ENCODE measurements around the gene DZIP1L.
"Not testable (repeated sequence)": the region's sequence is repeated elsewhere in the genome, so short reads cannot be mapped to it uniquely, and the experiment has no call there.

DZIP1L gene

GRCh38 chr3:138113326-138113725, 2.1 kb downstream of the DZIP1L start:
- no peak for DNase-seq (ENCODE audit: low read depth)

- no peak for DNase-seq (ENCODE audit: low read depth)
Observed at GRCh38 chr3:138112362-138112761, 3.0 kb downstream of the DZIP1L start.

GRCh38 chr3:138105598-138105997, 9.8 kb downstream of the DZIP1L start:
- no peak for DNase-seq (ENCODE audit: low read depth)

- DNase-seq (ENCODE audit: low read depth) = no peak
Observed at GRCh38 chr3:138103466-138103865, 11.9 kb downstream of the DZIP1L start.

GRCh38 chr3:138101351-138101940, 14.0 kb downstream of the DZIP1L start:
- DNase-seq (ENCODE audit: low read depth) = not testable (repeated sequence)

- DNase-seq (ENCODE audit: low read depth) = no peak
Observed at GRCh38 chr3:138099417-138099816, 16.0 kb downstream of the DZIP1L start.

GRCh38 chr3:138097192-138098172, 17.9 kb downstream of the DZIP1L start:
- DNase-seq (ENCODE audit: low read depth) = no peak

GRCh38 chr3:138093721-138094120, 21.7 kb downstream of the DZIP1L start:
- no peak for DNase-seq (ENCODE audit: low read depth)

GRCh38 chr3:138092023-138092422, 23.4 kb downstream of the DZIP1L start:
- no peak for DNase-seq (ENCODE audit: low read depth)

GRCh38 chr3:138089091-138089490, 26.3 kb downstream of the DZIP1L start:
- no peak for DNase-seq (ENCODE audit: low read depth)

- not testable (repeated sequence) for DNase-seq (ENCODE audit: low read depth)
Observed at GRCh38 chr3:138085745-138086144, 29.7 kb downstream of the DZIP1L start.

- no peak for DNase-seq (ENCODE audit: low read depth)
Observed at GRCh38 chr3:138084196-138084595, 31.2 kb downstream of the DZIP1L start.

GRCh38 chr3:138082992-138083386, 32.4 kb downstream of the DZIP1L start:
- no peak for DNase-seq (ENCODE audit: low read depth)

- no peak for DNase-seq (ENCODE audit: low read depth)
Observed at GRCh38 chr3:138082085-138082991, 33.1 kb downstream of the DZIP1L start.

- DNase-seq (ENCODE audit: low read depth) = no peak
Observed at GRCh38 chr3:138081371-138082084, 33.9 kb downstream of the DZIP1L start.

- no peak for DNase-seq (ENCODE audit: low read depth)
Observed at GRCh38 chr3:138079901-138080300, 35.5 kb downstream of the DZIP1L start.

- no peak for DNase-seq (ENCODE audit: low read depth)
Observed at GRCh38 chr3:138078901-138079344, 36.5 kb downstream of the DZIP1L start.

- DNase-seq (ENCODE audit: low read depth) = no peak
Observed at GRCh38 chr3:138078096-138078495, 37.3 kb downstream of the DZIP1L start.

- DNase-seq (ENCODE audit: low read depth) = no peak
Observed at GRCh38 chr3:138072796-138073195, 42.6 kb downstream of the DZIP1L start.

GRCh38 chr3:138070006-138070405, 45.4 kb downstream of the DZIP1L start:
- DNase-seq (ENCODE audit: low read depth) = no peak

GRCh38 chr3:138068579-138069174, 46.7 kb downstream of the DZIP1L start:
- peak; percentile 29 for DNase-seq (ENCODE audit: low read depth)

Data from stimulated activated CD8-positive, alpha-beta memory T cell treated with anti-CD3 and anti-CD28 coated beads, Interleukin-12 subunit alpha, Interleukin-12 subunit beta, amount 100 ng/mL, for 4 hours (primary cell).